GM21723 (cell line): Measurements from ENCODE around the gene LONP2.
A peak's percentile ranks its signal among the peaks of the same experiment; 100 is the strongest.

ENCODE experiments used
- ATAC-seq: cut with Tn5 transposase; IDR thresholded peaks from one replicate; pipeline ENCODE4 v1.9.1; 2021; ENCODE audit warnings: mild to moderate bottlenecking, moderate library complexity; ENCODE audit not compliant: unreplicated experiment

LONP2 gene, protein sequence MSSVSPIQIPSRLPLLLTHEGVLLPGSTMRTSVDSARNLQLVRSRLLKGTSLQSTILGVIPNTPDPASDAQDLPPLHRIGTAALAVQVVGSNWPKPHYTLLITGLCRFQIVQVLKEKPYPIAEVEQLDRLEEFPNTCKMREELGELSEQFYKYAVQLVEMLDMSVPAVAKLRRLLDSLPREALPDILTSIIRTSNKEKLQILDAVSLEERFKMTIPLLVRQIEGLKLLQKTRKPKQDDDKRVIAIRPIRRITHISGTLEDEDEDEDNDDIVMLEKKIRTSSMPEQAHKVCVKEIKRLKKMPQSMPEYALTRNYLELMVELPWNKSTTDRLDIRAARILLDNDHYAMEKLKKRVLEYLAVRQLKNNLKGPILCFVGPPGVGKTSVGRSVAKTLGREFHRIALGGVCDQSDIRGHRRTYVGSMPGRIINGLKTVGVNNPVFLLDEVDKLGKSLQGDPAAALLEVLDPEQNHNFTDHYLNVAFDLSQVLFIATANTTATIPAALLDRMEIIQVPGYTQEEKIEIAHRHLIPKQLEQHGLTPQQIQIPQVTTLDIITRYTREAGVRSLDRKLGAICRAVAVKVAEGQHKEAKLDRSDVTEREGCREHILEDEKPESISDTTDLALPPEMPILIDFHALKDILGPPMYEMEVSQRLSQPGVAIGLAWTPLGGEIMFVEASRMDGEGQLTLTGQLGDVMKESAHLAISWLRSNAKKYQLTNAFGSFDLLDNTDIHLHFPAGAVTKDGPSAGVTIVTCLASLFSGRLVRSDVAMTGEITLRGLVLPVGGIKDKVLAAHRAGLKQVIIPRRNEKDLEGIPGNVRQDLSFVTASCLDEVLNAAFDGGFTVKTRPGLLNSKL

DNA sequence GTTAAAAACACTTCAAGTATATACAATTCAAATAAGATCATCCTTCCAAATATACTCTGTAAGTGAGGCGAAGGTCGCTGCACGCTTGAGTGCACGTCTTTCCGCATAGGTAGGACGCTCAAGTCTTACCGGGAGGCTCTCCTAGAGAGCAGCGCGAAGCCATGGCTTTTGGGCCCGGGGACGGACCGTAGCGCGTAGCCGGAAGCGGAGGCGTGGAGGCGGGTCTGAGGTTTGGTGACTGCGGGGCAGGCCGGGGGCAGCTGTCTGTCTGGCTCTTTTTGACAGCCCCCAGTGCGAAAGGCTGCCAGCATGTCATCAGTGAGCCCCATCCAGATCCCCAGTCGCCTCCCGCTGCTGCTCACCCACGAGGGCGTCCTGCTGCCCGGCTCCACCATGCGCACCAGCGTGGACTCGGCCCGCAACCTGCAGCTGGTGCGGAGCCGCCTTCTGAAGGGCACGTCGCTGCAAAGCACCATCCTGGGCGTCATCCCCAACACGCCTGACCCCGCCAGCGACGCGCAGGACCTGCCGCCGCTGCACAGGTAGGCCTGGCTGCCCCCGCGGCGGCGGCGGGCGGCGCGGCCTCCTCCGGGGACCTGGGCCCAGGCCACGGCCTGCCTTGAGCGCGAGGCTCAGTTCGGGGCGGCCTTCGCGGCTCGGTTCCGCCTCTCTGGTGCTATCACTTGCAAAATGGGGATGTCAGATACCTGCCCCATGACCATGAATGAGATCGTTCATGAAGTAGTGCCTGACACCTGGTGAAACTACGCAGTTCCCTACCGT, at the start of gene LONP2:
TSS of gene LONP2 (plus strand) at position 221 of the 783 bp plus-strand sequence. CDS start at position 310, 89 bp downstream.
- peak; percentile 98 for ATAC-seq

DNA sequence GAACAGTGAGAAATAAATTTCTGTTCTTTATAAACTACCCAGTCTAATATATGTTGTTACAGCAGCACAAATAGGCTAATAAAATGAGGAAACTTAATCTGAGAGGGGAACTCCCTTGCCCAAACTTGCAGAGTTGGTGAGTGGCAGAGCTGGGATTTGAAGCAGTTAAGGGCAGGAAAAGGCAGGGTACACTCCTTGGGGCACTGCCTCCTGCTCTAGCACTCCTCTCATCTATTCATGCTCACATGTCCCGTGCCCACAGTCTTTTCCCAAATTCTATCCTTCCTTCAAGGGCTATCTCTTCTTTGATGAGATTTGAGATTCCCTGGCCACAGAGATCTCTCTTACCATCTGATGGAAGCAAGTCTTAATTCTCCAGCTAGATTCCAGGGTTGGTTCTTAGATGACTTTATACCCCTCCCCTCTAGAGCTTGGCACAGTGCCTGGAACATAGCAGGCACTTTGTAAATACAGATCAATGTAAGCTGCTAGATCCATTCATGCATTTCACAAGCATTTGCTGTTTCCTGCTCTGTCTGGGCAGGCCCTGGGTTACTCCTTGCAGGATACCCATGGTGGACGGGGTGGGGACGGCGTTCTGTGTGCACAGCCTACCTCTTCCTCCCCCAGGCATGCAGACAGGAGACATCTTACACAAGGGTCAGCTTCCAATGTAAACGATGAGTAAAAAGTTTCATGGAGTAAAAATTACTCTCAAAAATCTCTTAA, 49.1 kb upstream of the LONP2 start:
- no peak for ATAC-seq

DNA sequence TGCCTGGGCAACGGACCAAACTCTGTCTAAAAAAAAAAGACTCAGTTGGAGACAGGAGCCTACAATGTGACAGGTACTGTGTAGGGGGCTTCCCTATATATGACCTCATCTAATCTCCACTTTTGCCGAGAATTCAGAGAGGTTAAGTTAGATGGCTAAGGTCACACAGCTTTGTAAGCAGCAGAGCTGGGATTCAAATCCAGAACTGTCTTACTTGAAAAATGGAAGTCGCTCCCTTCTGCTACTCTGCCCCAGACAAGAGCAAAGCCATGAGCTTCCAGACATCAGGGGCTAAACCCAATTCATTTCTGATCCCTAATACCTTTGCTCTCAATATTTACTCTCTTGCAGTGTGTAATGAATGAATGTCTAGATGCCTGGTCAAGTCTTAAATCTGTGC, 46.8 kb upstream of the LONP2 start:
- no peak for ATAC-seq

DNA sequence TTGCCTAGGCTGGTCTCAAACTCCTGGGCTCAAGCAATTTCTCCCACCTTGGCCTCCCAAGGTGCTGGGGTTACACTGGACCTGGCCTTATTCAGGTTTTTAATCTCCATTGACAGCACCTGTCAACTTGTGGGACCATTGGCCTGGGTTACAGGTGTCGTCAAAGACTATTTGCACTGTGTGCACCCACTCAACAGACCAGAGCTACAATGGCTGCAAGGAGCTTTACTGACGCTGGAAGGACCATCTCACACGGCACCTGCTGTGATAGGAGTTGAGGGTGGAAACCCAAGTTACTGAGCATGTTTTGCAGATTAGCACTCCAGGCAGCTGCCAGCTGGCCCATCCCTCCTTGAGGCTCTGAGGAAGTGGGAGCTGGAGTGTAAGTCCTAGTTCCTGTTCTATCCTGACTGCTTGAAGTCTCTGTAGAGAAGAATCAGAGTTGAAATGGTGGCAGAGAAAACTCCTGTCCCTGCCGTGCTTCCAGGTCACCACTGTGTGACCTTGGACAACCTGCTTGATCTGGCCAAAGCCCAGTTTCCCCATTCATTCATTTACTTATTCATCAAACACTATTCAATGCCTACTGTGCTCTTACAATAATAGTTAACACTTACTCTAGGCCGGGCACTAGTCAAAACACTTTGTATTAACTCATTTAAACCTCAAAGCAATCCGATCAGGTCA, 42.4 kb upstream of the LONP2 start:
- no peak for ATAC-seq

DNA sequence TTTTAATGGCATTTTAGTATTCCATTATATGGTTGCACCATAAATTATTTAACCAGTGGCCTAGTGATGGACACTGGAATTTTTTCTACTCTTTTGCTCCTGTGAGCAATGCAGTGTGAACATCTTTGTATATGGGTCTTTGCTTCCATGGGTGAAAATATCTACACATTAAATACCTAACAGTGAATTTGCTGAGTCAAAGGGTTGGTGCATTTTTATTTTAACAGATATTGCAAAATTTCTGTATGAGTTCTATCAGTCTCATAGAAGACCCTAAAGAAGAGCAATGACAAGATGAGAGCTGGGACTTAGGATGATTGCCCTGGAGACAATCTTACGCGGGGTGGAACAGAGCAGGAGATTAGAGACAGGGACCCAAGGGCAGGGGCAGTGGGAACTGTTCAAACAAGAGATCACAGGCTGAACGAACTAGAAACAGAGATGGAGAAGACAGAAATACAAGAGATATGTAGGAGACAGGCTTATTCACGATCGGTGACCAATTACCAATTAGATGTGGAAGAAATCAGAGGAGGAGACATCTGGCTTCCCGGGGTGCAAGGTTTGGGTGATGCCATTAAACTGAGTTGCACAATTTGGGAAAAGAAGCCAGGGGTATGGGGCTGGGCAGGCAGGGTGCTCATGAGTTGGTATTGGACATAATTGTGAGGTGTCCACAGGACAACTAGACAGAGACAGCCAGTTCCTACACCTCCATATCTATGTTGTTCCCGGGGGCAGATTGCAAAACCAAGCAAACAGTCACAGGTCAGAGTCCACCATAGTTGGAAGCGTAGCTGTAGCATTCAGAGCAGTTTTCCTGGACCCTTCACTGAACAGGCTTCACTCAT, 39.9 kb upstream of the LONP2 start:
- no peak for ATAC-seq

DNA sequence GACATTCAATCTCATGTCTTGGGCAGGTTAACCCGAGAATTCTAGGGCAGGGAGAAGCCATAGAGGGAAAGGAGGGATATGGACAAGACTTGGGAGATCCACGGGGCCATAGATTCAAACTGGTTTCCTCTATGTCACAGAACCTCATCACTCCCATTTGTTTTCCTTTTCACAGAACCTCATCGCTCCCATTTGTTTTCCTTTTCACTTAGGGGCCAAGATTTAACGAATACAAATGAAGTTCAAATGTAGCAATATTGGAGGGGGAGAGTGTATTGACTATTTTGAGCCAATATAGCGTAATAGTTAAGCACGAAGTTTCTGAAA, 39.3 kb upstream of the LONP2 start:
- no peak for ATAC-seq

DNA sequence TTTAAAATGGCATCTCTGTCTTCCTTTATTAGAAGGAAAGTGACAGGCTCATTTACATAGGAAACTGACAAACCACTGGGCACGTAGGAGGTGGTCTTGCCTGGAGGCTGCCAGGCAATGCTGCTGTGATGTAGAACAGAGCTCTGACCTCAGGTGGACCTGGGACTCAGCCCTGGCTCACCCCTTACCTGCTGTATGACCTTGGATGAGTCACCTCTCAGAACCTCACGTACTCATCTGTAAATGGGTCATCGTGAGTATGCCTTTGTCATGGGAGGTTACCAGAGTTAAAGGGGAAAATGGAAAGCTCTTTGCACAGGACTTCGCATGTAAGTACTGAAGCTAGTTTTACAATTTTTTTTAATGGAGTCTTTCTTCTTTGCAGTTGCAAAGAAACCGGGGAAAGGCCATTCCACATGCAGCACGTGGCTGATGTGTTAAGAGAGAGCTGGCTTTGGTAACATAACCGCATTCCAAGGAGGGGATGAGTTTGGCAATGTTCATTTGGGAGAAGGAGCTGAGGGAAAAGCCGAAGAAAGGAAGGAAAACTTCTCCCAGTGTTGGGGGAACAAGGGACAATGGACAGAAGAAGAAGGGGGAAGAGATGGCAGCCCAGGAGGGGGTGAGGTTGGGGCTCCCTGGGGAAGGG, 37.4 kb upstream of the LONP2 start:
- no peak for ATAC-seq

DNA sequence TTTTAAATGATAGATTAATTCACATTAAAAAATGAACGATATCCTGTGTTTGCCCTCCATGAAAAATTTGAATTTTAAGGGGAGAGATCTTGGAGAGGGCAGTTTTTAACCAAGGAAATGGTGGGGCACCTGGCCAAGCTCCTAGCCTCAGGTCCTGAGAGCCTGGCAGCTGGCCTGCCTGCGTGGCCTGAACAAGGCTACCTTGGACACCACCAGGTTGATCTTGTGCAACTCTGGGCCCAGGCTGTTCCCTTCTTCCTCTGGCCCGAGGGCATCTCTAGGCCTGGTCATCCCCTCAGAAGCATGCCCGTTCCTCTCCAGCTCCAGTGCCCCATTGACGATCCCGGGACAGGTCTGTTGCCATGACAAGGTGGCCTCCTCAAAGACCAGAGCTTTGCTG, 33.4 kb upstream of the LONP2 start:
- ATAC-seq: no peak

DNA sequence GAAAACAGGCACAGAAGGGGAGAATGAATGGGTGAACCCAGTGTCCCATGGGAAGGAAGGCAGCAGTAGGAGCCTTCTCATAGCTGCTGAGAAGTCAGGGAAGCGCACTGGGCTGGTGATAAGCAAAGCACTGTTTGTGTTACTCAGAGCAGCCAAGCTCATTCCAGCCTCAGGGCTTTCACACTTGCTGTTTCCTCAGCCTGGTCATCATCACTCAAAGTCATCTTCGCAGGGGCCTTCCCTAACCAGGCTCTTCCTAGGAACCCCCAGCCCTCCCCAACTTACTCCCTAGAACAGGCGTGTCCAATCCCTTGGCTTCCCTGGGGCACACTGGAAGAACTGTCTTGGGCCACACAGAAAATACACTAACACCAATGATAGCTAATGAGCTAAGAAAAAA, 32.1 kb upstream of the LONP2 start:
- ATAC-seq: no peak

DNA sequence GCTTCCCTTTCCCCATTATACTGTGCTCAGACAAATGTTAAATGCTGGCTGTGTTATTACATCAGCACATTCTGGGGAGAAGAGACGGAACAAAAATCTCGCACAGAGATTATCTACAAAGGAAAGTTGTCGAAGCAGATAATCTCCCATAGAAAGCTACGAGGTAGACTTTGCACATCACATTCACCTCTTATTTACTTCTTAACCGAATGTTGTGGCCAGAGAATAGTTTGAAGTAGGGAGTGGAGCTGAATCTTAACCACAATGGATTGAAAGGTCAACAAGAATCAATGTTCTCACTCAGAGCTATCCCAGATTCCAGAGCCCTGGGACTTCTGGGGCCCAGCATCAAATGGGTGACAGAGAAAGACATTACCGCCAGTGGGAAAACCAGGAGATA, 28.4 kb upstream of the LONP2 start:
- ATAC-seq: no peak

DNA sequence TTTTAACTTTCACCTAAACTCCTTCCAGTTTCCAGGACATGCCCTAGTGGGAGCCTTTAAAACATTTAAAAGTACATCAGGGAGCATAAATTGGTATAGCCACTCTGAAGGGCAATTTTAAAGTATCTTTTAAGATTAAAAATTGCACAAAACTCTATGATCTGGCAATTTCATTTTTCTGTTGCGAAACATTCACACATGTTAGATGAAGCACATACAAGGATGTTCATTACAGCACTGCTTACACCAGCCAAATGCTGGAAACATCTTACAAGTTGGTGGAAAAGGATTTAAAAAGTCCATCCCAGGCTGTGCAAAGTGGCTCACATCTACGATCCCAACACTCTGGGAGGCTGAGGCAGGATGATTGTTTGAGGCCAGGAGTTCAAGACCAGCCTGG, 26.4 kb upstream of the LONP2 start:
- ATAC-seq: no peak

DNA sequence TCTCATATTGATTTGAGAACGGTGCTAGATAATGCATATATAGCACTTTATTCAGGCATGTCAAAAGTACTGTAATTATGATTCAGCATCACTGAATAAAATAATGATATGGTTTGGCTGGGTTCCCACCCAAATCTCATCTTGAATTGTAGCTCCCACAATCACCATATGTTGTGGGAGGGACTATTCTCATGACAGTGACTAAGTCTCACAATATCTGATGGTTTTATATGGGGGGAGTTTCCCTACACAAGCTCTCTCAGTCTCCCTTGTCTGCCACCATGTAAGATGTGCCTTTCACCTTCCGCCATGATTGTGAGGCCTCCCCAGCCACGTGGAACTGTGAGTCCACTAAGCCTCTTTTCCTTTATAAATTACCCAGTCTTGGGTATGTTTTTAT, 25.6 kb upstream of the LONP2 start:
- ATAC-seq: no peak

DNA sequence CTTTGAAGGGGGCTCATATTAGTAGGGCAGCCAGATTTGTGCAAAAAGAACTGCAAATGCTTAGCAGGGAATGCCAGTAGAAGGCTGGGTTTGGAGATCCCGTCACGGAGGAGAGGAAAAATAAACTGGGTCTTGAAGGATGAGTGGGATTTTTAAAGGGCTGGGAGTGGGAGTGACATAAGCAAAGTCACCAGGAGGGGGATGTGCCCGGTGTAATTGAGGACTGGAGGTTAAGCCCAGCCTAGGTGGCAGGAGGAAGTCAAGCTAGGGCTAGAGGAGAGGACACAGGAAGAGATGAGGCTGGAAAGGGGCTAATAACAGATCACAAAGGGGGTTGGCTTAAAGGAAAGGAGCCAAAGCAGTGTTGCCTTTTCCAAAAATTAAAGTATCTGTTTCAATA, 23.2 kb upstream of the LONP2 start:
- ATAC-seq: no peak

DNA sequence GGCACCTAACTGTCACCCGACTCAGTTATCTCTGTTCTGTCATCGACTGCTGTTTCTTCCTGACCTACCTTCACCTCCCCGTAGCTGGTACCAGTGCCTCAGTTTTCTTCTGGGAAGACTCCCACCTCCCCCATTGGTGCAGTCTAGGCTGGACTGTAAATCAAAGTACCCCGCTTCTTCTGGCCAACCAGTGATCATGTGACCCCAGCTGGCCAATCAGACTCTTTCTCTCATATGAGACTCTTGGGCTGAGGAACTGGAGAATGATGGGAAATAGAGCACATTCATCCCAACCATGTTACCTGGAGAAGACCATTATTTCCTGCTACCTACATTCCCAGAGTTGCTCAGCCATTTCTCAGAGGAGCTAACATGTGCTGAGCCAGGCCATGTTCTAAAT, 20.6 kb upstream of the LONP2 start:
- ATAC-seq: no peak

DNA sequence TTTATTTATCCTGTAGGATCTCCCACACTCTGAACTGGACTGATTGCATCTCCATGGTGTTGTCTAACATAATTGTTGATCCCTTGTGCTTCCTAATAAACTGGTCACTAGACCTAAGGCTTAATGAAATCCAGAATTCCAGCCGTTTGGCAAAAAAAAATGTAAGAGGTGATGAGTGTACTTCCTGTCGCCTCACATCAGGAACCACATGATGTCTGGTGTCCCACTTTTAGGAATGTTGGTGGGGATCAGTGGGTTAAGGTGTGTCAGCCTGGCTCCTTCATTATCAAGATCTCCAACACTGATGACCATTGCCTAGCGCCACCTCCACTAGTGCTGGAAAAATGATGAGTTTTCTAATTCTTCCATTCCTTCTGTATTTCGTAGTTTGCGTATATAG, 18.6 kb upstream of the LONP2 start:
- no peak for ATAC-seq

DNA sequence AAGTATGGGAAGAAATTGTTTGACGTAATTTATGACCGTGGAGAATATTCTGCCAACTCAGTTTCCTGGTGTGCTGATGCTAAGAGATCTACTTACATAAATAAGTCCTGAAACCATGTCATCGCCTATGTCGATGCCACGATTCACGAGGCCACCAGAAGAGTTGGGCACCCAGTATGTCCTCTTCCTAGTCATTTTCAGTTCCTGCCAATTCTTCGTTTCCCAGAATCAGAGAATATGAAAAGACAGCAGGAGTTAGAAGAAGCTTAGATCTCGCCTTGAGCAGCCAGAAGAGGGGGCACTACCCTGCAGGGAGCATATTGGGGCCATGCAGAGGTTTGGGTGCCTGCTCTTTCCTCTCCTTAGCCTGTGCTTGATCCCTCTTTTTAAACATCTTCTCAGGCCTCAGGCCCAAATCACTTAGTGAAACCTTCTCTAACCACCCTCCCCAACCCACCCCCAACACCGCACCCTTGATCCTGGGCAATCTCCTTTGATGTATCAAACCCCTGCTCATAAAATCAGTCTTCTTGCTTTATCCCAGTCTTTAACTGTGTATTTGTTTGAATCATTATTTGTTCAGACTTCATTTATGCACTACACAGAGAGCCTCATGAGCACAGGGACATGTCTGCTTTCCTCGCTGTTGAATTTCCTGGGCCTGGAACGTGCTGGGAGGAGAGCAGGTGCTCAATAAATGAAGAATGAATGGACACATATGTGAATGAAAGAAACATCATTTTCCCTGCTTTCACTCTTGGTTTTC, 12.2 kb upstream of the LONP2 start:
- peak; percentile 69 for ATAC-seq

DNA sequence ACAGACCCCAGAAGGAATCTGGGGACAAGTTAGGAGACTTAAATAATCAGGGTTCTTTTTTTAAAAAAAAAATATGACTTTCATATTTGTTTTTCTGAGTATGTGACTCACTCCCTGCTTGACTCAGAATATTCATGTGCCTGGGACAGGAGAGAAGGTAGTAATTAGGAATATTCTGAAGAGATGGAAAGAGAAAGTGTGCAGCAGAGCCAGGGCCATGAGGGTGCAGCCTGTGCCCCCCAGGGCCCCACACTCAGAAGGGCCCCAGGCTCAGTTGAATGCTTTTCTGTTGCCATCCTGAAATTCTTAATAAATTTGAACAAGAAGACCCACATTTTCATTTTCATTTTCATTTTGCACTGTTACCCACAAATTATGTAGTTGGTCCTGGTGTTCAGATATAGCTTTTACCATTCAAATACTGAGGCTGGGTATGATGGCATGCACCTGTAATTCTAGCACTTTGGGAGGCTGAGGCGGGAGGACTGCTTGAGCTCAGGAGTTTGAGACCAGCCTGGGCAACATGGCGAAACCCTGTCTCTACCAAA, 11.5 kb upstream of the LONP2 start:
- ATAC-seq: peak; percentile 38

DNA sequence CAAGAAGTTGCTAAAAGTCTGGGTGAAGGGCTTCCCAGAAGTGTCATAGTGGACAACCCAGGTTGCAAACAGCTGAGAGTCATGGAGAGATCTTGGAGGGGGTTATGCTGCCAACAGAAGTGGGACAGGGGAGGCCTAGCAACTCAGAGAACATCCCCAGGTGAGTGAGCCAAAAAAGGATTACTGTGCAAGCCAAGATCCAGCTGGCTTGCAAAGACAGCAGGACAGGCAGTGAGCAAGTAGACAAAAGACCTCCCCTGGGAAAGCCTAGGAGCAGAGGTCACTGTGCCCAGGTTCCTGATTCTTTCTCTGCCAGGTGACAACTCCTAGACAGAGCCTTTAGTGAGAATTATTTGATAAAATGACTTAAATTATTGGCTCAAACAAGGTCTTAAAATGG, 9.5 kb upstream of the LONP2 start:
- no peak for ATAC-seq
